Measurements from ENCODE around the gene BLM. TPM values are rescaled to one million over a fixed set of nuclear protein-coding genes. Genes with fewer than 3 reads are reported as not detected.

Gene BLM
- total RNA-seq, 1 donor from 2014 or later: 66.4 TPM

Other genes with a start within 250 kb of the BLM start
- 48.8 and 54.2 TPM in 2 replicates for gene CRTC3, start 187.4 kb upstream of the BLM start, total RNA-seq
- gene FURIN, start 151.2 kb downstream of the BLM start, total RNA-seq: 432 TPM in 2 replicates
- 32.5 and 33.7 TPM in 2 replicates for gene FES, start 167.2 kb downstream of the BLM start, total RNA-seq
- 196 and 206 TPM in 2 replicates for gene MAN2A2, start 186.0 kb downstream of the BLM start, total RNA-seq
- gene HDDC3, start 215.2 kb downstream of the BLM start, total RNA-seq: 36.3 and 39.9 TPM in 2 replicates
- 66.9 and 67.0 TPM in 2 replicates for gene UNC45A, start 217.9 kb downstream of the BLM start, total RNA-seq
- gene RCCD1, start 237.5 kb downstream of the BLM start, total RNA-seq: 28.0 and 32.3 TPM in 2 replicates